Stimulated activated CD4-positive, alpha-beta T cell treated with anti-CD3 and anti-CD28 coated beads, Interleukin-1b, Interleukin-23, amount 100 ng/mL, for 48 hours (primary cell): Measurements from ENCODE around the gene CNN2.

Experiments
- DNase-seq: peaks from one replicate; pipeline ENCODE4 v3.0.0-alpha.2; 2020

Gene CNN2

GRCh38 chr19:1025960-1026782 lies at the start of gene CNN2:
Gene CNN2 (plus strand): TSS chr19:1026608. CDS start chr19:1026662, 54 bp downstream.
- peak; percentile 53 for DNase-seq

GRCh38 chr19:977058-977464 lies 49.3 kb upstream of the CNN2 start:
- no peak for DNase-seq

- no peak for DNase-seq
Observed at GRCh38 chr19:979318-979741, 47.1 kb upstream of the CNN2 start.

GRCh38 chr19:980133-980998 lies 46.0 kb upstream of the CNN2 start:
- no peak for DNase-seq

GRCh38 chr19:982567-983170 lies 43.7 kb upstream of the CNN2 start:
- peak; percentile 72 for DNase-seq

GRCh38 chr19:984165-984967 lies 42.0 kb upstream of the CNN2 start, which contains the start of gene WDR18:
Gene WDR18 (plus strand): TSS chr19:984345. CDS start chr19:984354, 9 bp downstream.
- DNase-seq, result peak; percentile 92

GRCh38 chr19:986083-986482 lies 40.3 kb upstream of the CNN2 start:
- DNase-seq, result no peak

GRCh38 chr19:988081-988480 lies 38.3 kb upstream of the CNN2 start:
- DNase-seq, result no peak

GRCh38 chr19:988510-988909 lies 37.9 kb upstream of the CNN2 start:
- no peak for DNase-seq

- DNase-seq, result no peak
Observed at GRCh38 chr19:989381-990081, 36.9 kb upstream of the CNN2 start.

GRCh38 chr19:990119-990571 lies 36.3 kb upstream of the CNN2 start:
- no peak for DNase-seq

GRCh38 chr19:990746-991145 lies 35.7 kb upstream of the CNN2 start:
- DNase-seq, result no peak

GRCh38 chr19:991174-991931 lies 35.1 kb upstream of the CNN2 start:
- peak; percentile 90 for DNase-seq

GRCh38 chr19:991932-992669 lies 34.3 kb upstream of the CNN2 start:
- no peak for DNase-seq

GRCh38 chr19:992670-993055 lies 33.7 kb upstream of the CNN2 start:
- no peak for DNase-seq

GRCh38 chr19:993361-993830 lies 33.0 kb upstream of the CNN2 start:
- no peak for DNase-seq

GRCh38 chr19:993831-994393 lies 32.5 kb upstream of the CNN2 start:
- DNase-seq, result no peak

- DNase-seq, result no peak
Observed at GRCh38 chr19:994516-994915, 31.9 kb upstream of the CNN2 start.

- DNase-seq, result no peak
Observed at GRCh38 chr19:995051-995827, 31.2 kb upstream of the CNN2 start.
